Heart right ventricle (tissue), 16 donors: ENCODE results near the gene PDIA5. TPM values are rescaled to one million over a fixed set of nuclear protein-coding genes. Genes with fewer than 3 reads are reported as not detected.

ENCODE experiments used
- ATAC-seq, 8 donors: fragments of 200-7000 bp; cut with Tn5 transposase; one replicate each; pipeline ENCODE4 v1.9.1; 2020; ENCODE audit warnings: mild to moderate bottlenecking in 8 of 8, moderate library complexity in 8 of 8, moderate number of reproducible peaks in 1 of 8
- DNase-seq, 2 donors: peaks; one replicate each; pipeline ENCODE4 v3.0.0-alpha.2; 2020
- H3K27ac ChIP-seq, 10 donors: fragments of 200-600 bp; sonication (generic) in 2 of 10; one replicate each; pipeline versions ENCODE4 v1.5.0 to v1.8.0; 2020 to 2022; ENCODE audit warnings: mild to moderate bottlenecking in 3 of 10
- H3K27me3 ChIP-seq, 7 donors: fragments of 200-600 bp; one replicate each; pipeline ENCODE4 v1.8.0; 2021 to 2022; ENCODE audit warnings: mild to moderate bottlenecking in 2 of 7
- H3K36me3 ChIP-seq, 9 donors: fragments of 200-600 bp; sonication (generic) in 1 of 9; one replicate each; pipeline versions ENCODE4 v1.5.0 to v1.8.0; 2020 to 2022; ENCODE audit warnings: mild to moderate bottlenecking in 2 of 9
- H3K4me1 ChIP-seq, 9 donors: fragments of 200-600 bp; sonication (generic) in 1 of 9; one replicate each; pipeline versions ENCODE4 v1.5.0 to v1.8.0; 2020 to 2022; ENCODE audit warnings: mild to moderate bottlenecking in 4 of 9
- H3K4me3 ChIP-seq, 10 donors: fragments of 200-600 bp; sonication (generic) in 2 of 10; one replicate each; pipeline versions ENCODE4 v1.5.0 to v1.8.0; 2020 to 2022; ENCODE audit warnings: mild to moderate bottlenecking in 7 of 10, moderate library complexity in 2 of 10
- H3K9me3 ChIP-seq, 11 donors: fragments of 200-600 bp in 10 of 11; sonication (generic) in 2 of 11; one replicate each; pipeline versions ENCODE4 v1.5.0 to v1.8.0; 2013 to 2022; ENCODE audit warnings: mild to moderate bottlenecking in 2 of 11, control low read depth in 1 of 11, moderate library complexity in 1 of 11
- WGBS, 2 donors: extraction: QIAGEN DNeasy Blood & Tissue Kit; methylation state at CpG; one replicate each; pipeline ENCODE4 v1.1.7; 2013; ENCODE audit warnings: inconsistent platforms in 1 of 2; 5-methylcytosine and 5-hydroxymethylcytosine counted together
- intact Hi-C, 10 donors: fragments of 100-400 bp; cut with DNase I; formaldehyde crosslinking; loops; one replicate each; pipeline versions ENCODE4 v1.11.1 to v1.14.2; 2022
- polyA plus RNA-seq, 2 donors: library from polyadenylated mRNA; stranded (reverse); fragments of 200-250 nt; gene quantifications; one replicate each; pipeline ENCODE4 v1.2.3, GENCODE V29; 2013
- total RNA-seq, 10 donors: library from RNA; stranded (reverse); fragmentation: NEBNext Ultra II Directional in 3 of 10; extraction: Animal tissue kit (Norgen Biotek cat#: 25700) in 3 of 10; gene quantifications; one replicate each; pipeline versions ENCODE4 v1.2.1 to v1.2.4, GENCODE V29; 2021 to 2023
- TF ChIP-seq, protein P1 (sequence below), 9 donors: fragments of 200-600 bp; sonication (generic) in 2 of 9; IDR thresholded peaks; one replicate each; pipeline versions ENCODE4 v1.5.0 to v1.8.0; 2021 to 2022; ENCODE audit warnings: antibody characterized with exemption in 9 of 9, mild to moderate bottlenecking in 5 of 9, moderate library complexity in 1 of 9
- donor health status: Arrhythmogenic right ventricular cardiomyopathy.
- donor health status: ischemic (EF 13 %, LVEDD 7.1; RV severe dilation, severe dysfunction).
- donor health status: healthy with polysubstance abuse.
- donor health status: DM: no; HTN: yes; CAD: no.
- donor health status: DM: no; HTN: no; CAD: no.
- donor health status: ischemic (EF 25% LVEDD 6.9; RV normal size, moderate dysfunction).
- donor health status: ischemic (EF 25% LVEDD 5.7; RV mildly dilated, moderate dysfunction).
- donor health status: healthy.
- donor health status: DM: yes; HTN: yes; CAD: no.
- donor health status: Ischemic cardiomyopathy.
- donor health status: ischemic (EF 35%, LVEDD 5.7; RV mildly dilated, moderate dysfunction).
- donor health status: nonischemic (EF 11% LVEDD 7.7; RV severe dilation, severe dysfunction).
- donor health status: DM: yes; HTN: yes; CAD: no.
- donor health status: PGD.
- donor health status: ischemic (EF 29% LVEDD 5.4; RV normal size, mild dysfunction).
- donor health status: nonischemic (EF 23%, LVEDD 6.1; RV moderate dilation, normal function).

The PDIA5 gene
- total and polyA plus RNA-seq, 12 donors: 4.2 to 14.6 (median 6.3) TPM

DNA sequence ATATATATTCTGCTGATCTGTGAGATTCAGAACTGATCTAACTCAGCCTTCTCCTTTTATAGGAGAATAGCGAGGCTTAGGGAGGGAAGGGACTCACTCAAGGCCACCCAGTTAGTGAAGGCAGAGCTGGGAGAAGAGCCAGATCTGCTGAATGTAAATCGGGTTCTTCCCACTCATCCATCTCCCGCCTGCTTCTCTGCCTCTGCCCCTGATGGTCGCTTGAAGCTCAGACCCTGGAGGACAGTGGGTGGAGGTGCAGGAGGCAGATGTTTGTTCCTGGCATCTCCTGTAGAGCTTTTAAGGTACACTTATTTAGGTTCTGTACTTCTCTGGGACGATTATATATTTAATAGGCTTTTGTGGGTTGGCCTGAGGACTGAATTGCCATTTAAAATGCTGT, 4.3 kb downstream of the PDIA5 start:
- DNase-seq: no peak
- Histone ChIP-seq H3K9me3 (no peaks in the 10 kb centered on the region), H3K27ac (peak overlapping the region in 2 of 10 donors; percentile 28 to 48), H3K4me1 (peaks cover 7 to 54% (median 40%) of the 10 kb centered on the region in 9 donors), H3K4me3 (no peak overlapping the region), H3K36me3 (no peaks in the 10 kb centered on the region), H3K27me3 (no peaks in the 10 kb centered on the region)
- TF ChIP-seq, protein P1, sequence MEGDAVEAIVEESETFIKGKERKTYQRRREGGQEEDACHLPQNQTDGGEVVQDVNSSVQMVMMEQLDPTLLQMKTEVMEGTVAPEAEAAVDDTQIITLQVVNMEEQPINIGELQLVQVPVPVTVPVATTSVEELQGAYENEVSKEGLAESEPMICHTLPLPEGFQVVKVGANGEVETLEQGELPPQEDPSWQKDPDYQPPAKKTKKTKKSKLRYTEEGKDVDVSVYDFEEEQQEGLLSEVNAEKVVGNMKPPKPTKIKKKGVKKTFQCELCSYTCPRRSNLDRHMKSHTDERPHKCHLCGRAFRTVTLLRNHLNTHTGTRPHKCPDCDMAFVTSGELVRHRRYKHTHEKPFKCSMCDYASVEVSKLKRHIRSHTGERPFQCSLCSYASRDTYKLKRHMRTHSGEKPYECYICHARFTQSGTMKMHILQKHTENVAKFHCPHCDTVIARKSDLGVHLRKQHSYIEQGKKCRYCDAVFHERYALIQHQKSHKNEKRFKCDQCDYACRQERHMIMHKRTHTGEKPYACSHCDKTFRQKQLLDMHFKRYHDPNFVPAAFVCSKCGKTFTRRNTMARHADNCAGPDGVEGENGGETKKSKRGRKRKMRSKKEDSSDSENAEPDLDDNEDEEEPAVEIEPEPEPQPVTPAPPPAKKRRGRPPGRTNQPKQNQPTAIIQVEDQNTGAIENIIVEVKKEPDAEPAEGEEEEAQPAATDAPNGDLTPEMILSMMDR (IDR thresholded peaks at IDR 0.05): peak in 1 of 9 donors; percentile 6
- 59 to 63% methylated on average over 5 of the region's 5 CpGs for WGBS, 2 donors
- no peak for ATAC-seq
- intact Hi-C loops: no loop called here

- 58 to 65% methylated on average over 7 of the region's 7 CpGs for WGBS, 2 donors
- H3K4me1 ChIP-seq: peaks cover 10 to 56% (median 45%) of the 10 kb centered on the region in 9 donors
- DNase-seq (no peak), ATAC-seq (no peak)
- H3K27ac ChIP-seq: peak overlapping the region in 2 of 10 donors; percentile 28 to 48
- no peaks in the 10 kb centered on the region for H3K36me3 ChIP-seq
- intact Hi-C loops: no loop called here
- H3K4me3 ChIP-seq: no peak overlapping the region
- H3K27me3 ChIP-seq: no peaks in the 10 kb centered on the region
- TF ChIP-seq, protein P1 (IDR thresholded peaks at IDR 0.05): no peak
- H3K9me3 ChIP-seq: no peaks in the 10 kb centered on the region
Measured at GRCh38 chr3:123071581-123071980, 4.8 kb downstream of the PDIA5 start.

DNA sequence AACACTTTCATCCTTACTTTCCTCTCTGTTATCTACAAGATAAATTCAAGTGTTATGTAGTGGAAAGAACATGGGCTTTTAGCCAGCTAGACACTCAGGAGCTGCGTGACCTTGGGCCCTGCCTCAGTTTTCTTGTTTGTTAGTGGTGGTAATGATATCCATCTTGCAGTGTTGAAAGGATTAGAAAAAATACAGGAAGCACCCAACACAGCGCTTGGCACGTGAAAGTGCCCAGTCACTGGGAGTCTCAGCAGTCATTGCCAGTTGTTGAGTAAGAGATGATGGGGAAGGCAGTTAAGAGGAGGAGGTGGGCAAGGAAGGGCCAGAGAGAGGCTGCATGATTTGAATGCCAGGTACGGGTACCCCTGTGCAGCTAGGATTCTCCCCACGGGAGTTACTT, 5.3 kb downstream of the PDIA5 start:
- H3K36me3 ChIP-seq: no peaks in the 10 kb centered on the region
- H3K27me3 ChIP-seq: no peaks in the 10 kb centered on the region
- intact Hi-C loops: no loop called here
- 72 to 73% methylated on average over 5 of the region's 5 CpGs for WGBS, 2 donors
- H3K4me1 ChIP-seq: peaks cover 16 to 59% (median 50%) of the 10 kb centered on the region in 9 donors
- TF ChIP-seq, protein P1 (IDR thresholded peaks at IDR 0.05): no peak
- H3K4me3 ChIP-seq: no peak overlapping the region
- ATAC-seq (no peak), DNase-seq (no peak)
- no peaks in the 10 kb centered on the region for H3K9me3 ChIP-seq
- no peak overlapping the region for H3K27ac ChIP-seq

- no peak for ATAC-seq
- TF ChIP-seq, protein P1 (IDR thresholded peaks at IDR 0.05): no peak
- DNase-seq: no peak
- Histone ChIP-seq H3K4me3 (no peak overlapping the region), H3K9me3 (no peaks in the 10 kb centered on the region), H3K4me1 (peaks cover 16 to 62% (median 49%) of the 10 kb centered on the region in 9 donors), H3K36me3 (no peaks in the 10 kb centered on the region), H3K27me3 (no peaks in the 10 kb centered on the region), H3K27ac (no peak overlapping the region)
- intact Hi-C loops: no loop called here
- 95 to 100% methylated on average over 1 of the region's 1 CpG for WGBS, 2 donors
Measured at GRCh38 chr3:123072564-123072963, 5.7 kb downstream of the PDIA5 start.
